RWPE2 (cell line): ENCODE measurements around the gene LEUTX.

Experiments used
- ATAC-seq: fragments of 200-7000 bp; cut with Tn5 transposase; 3 replicates; pipeline ENCODE4 v1.9.1; 2021; ENCODE audit warnings: low read depth
- DNase-seq: peaks from one replicate; pipeline ENCODE4 v3.0.0-alpha.2; 2020; ENCODE audit warnings: low spot score
- H3K27ac ChIP-seq: fragments of 450-650 bp; 2 replicates; pipeline ENCODE4 v1.5.1; 2017; ENCODE audit warnings: mild to moderate bottlenecking; ENCODE audit not compliant: poor library complexity, severe bottlenecking
- H3K27me3 ChIP-seq: fragments of 250-450 bp; sonication (Bioruptor Pico); 2 replicates; pipeline ENCODE4 v1.5.1; 2021; ENCODE audit warnings: mild to moderate bottlenecking, moderate library complexity; ENCODE audit not compliant: insufficient read depth, poor library complexity, severe bottlenecking
- H3K36me3 ChIP-seq: fragments of 250-450 bp; sonication (Bioruptor Pico); 2 replicates; pipeline ENCODE4 v1.5.1; 2020; ENCODE audit warnings: low read depth, mild to moderate bottlenecking, moderate library complexity
- H3K4me1 ChIP-seq: fragments of 250-450 bp; sonication (Bioruptor Pico); 2 replicates; pipeline ENCODE4 v1.5.1; 2021; ENCODE audit warnings: mild to moderate bottlenecking, moderate library complexity; ENCODE audit not compliant: insufficient read depth, poor library complexity, severe bottlenecking
- H3K4me3 ChIP-seq: fragments of 250-450 bp; sonication (Bioruptor Pico); 2 replicates; pipeline ENCODE4 v1.5.1; 2021; ENCODE audit warnings: mild to moderate bottlenecking, moderate library complexity; ENCODE audit not compliant: severe bottlenecking
- H3K9me3 ChIP-seq: fragments of 250-450 bp; sonication (Bioruptor Pico); 2 replicates; pipeline ENCODE4 v1.5.1; 2021; ENCODE audit warnings: mild to moderate bottlenecking, moderate library complexity; ENCODE audit not compliant: severe bottlenecking
- TF ChIP-seq, protein P1 (sequence below): fragments of 450-650 bp; IDR thresholded peaks from one replicate; pipeline ENCODE4 v1.5.1; 2017; ENCODE audit warnings: mild to moderate bottlenecking, moderate library complexity; ENCODE audit not compliant: poor library complexity, severe bottlenecking

Gene LEUTX

DNA sequence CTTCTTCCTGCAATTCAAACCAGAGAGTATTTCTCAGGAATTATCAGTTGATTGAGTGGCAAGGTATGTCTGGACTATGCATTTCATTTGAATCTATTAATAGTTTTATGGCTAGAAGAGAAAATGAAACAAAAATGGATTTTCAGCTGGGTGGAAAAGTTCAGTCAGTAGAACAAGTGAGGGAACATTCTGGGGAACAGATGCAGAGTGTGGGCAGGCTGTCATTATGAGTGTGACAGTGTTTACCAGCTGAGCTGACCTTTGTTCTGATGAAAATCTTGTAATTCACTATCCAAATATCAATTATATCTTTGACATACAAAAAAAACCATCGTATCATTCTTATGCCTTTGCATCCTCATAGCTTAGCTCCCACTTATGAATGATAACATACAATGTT, 38.3 kb upstream of the LEUTX start:
- no peak overlapping the region for H3K4me3 ChIP-seq
- no peak for ATAC-seq
- H3K27ac ChIP-seq, result no peak overlapping the region
- TF ChIP-seq, protein P1, sequence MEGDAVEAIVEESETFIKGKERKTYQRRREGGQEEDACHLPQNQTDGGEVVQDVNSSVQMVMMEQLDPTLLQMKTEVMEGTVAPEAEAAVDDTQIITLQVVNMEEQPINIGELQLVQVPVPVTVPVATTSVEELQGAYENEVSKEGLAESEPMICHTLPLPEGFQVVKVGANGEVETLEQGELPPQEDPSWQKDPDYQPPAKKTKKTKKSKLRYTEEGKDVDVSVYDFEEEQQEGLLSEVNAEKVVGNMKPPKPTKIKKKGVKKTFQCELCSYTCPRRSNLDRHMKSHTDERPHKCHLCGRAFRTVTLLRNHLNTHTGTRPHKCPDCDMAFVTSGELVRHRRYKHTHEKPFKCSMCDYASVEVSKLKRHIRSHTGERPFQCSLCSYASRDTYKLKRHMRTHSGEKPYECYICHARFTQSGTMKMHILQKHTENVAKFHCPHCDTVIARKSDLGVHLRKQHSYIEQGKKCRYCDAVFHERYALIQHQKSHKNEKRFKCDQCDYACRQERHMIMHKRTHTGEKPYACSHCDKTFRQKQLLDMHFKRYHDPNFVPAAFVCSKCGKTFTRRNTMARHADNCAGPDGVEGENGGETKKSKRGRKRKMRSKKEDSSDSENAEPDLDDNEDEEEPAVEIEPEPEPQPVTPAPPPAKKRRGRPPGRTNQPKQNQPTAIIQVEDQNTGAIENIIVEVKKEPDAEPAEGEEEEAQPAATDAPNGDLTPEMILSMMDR, result no peak
- DNase-seq, result no peak
- no peaks in the 10 kb centered on the region for H3K4me1 ChIP-seq
- no peaks in the 10 kb centered on the region for H3K9me3 ChIP-seq
- H3K27me3 ChIP-seq, result peaks cover 44% of the 10 kb centered on the region
- H3K36me3 ChIP-seq, result no peaks in the 10 kb centered on the region

DNA sequence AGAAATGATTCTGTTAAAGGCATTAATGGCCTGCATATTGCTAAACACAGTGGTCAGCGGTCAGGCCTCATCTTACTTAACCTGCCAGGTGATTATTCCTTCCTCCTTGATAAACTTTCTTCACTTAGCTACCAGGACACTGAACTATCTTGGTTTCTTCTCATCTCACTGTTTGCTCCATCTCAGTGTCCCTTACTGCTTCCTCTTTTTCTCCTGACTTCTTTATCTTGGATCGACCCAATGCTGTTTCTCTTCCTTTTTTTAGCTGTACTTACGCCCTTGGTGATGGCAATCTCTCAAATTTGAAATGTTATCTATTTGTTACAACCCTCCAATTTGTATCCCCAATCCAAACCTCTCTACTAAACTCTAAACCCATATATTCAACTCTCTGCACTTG, 33.0 kb upstream of the LEUTX start:
- H3K27me3 ChIP-seq, result peaks cover 46% of the 10 kb centered on the region
- H3K27ac ChIP-seq, result no peak overlapping the region
- H3K36me3 ChIP-seq, result no peaks in the 10 kb centered on the region
- no peaks in the 10 kb centered on the region for H3K4me1 ChIP-seq
- H3K9me3 ChIP-seq, result no peaks in the 10 kb centered on the region
- no peak overlapping the region for H3K4me3 ChIP-seq
- no peak for ATAC-seq
- TF ChIP-seq, protein P1, result no peak
- no peak for DNase-seq

DNA sequence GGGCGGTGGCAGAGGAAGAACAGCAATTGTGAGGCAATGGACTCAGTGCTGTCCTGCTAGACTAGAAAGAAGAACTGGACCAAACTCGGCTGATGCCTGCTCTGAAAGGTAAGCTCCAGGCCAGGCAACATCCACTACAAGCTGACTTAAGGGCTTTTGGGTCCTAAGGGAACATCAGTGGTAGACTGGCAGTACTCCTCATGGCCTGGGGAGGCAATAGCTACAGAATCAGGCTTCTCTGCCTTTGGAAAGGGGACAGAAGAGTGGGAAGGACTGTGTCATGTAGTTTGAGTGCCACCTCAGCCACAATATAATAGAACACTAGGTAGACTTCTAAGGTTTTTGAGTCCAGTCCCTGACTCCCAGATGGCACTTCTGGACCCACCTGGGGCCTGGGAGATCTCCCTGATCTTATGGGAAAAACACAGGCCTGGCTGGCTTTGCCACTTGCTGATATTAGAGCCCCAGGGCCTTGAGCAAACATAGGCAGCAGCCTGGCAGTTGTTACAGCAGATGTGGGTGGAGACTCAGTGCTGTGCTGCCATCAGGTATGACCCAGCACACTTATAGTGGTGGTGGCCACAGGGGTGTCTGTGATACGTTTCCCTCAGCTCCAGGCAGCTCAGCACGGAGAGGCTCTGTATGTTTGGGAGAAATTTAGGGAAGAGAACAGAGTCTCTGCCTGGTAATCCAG, 31.7 kb upstream of the LEUTX start:
- no peak overlapping the region for H3K27ac ChIP-seq
- no peak overlapping the region for H3K4me3 ChIP-seq
- H3K36me3 ChIP-seq, result no peaks in the 10 kb centered on the region
- DNase-seq, result no peak
- no peaks in the 10 kb centered on the region for H3K4me1 ChIP-seq
- TF ChIP-seq, protein P1, result no peak
- no peak for ATAC-seq
- peaks cover 46% of the 10 kb centered on the region for H3K27me3 ChIP-seq
- H3K9me3 ChIP-seq, result no peaks in the 10 kb centered on the region

DNA sequence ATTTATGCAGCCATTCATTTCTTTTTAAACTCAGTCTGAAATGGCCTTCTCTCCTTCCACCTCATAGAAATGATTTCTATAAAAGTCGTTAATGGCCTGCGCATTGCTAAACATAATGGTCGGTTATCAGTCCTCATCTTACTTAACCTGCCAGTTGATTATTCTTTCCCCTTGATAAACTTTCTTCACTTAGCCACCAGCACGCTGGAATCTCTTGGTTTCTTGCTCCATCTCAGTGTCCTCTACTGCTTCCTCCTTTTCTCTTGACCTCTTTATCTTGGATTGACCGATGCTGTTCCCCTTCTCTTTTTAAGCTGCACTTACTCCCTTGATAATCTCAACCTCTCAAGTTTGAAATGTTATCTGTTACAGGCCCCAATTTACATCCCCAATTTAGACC, 28.7 kb upstream of the LEUTX start:
- peaks cover 38% of the 10 kb centered on the region for H3K27me3 ChIP-seq
- no peak for ATAC-seq
- TF ChIP-seq, protein P1, result no peak

DNA sequence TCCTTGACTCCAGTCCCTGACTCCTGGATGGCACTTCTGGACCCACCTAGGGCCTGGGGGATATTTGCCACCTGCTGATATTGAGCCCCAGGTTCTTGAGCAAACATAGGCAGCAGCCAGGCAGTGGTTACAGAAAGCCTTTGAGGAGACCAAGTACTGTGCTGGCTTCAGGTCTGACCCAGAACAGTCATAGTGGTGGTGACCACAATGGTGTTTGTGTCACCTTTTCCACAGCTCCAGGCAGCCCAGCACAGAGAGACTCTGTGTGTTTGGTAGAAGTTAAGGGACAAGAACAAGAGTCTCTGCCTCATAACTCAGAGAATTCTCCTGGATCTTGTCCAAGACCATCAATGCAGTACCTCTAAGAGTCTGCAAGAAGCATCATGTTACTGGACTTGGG, 26.3 kb upstream of the LEUTX start:
- Histone ChIP-seq H3K9me3 (no peaks in the 10 kb centered on the region), H3K27me3 (peaks cover 44% of the 10 kb centered on the region), H3K4me1 (no peaks in the 10 kb centered on the region), H3K4me3 (no peak overlapping the region), H3K36me3 (no peaks in the 10 kb centered on the region), H3K27ac (no peak overlapping the region)
- no peak for DNase-seq
- TF ChIP-seq, protein P1, result no peak
- no peak for ATAC-seq

More for the DNA sequence above, 28.7 kb upstream of the LEUTX start:
- Histone ChIP-seq H3K4me3 (no peak overlapping the region), H3K27ac (no peak overlapping the region), H3K9me3 (no peaks in the 10 kb centered on the region), H3K4me1 (no peaks in the 10 kb centered on the region), H3K36me3 (no peaks in the 10 kb centered on the region)
- DNase-seq, result no peak
